Measurements from ENCODE around the gene RAB3B.
"Not testable (repeated sequence)": the region's sequence is repeated elsewhere in the genome, so short reads cannot be mapped to it uniquely, and the experiment has no call there.

The RAB3B gene, protein sequence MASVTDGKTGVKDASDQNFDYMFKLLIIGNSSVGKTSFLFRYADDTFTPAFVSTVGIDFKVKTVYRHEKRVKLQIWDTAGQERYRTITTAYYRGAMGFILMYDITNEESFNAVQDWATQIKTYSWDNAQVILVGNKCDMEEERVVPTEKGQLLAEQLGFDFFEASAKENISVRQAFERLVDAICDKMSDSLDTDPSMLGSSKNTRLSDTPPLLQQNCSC

DNA sequence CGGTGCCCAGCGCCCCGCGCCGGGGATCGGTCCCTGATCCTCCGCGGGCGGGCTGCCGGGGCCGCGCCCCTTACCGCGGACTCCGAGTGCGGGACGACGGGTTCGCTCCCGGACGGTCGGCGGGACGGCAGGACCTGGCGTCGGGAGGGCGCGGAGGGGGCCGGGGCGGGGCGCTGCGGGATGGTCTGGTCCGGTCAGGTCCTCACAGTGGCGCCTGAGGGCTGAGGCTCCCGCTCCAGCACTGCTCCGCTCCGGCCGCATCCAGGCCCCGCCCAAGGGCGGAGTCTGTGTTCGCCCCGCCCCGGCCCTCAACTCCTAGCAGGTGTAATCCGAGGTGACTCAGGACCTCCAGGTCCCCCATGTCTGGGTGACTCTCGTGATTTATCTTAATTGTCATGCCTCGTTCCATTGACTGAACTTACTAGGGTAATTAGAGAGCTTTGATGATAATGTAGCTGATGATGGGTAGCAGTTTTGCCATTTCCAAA, at the start of gene RAB3B:
Gene RAB3B (minus strand): TSS at position 223 of the 488 bp plus-strand sequence. CDS start 13,583 bp downstream, outside the sequence.
- DNase-seq (ENCODE audit: extremely low read depth in 1 of 2, low read depth in 1 of 2), result peak; percentile 34 to 65

- no peak for DNase-seq (ENCODE audit: extremely low read depth in 1 of 2, low read depth in 1 of 2)
Measured at GRCh38 chr1:52037909-52038308, 47.4 kb upstream of the RAB3B start.

- DNase-seq (ENCODE audit: extremely low read depth in 1 of 2, low read depth in 1 of 2), result no peak
Measured at GRCh38 chr1:52037402-52037814, 46.9 kb upstream of the RAB3B start.

GRCh38 chr1:52034050-52034384, 43.5 kb upstream of the RAB3B start:
- DNase-seq (ENCODE audit: extremely low read depth in 1 of 2, low read depth in 1 of 2), result no peak

GRCh38 chr1:52033190-52034049, 42.9 kb upstream of the RAB3B start, which contains the start of gene KTI12:
KTI12 (minus strand) TSS chr1:52033810; CDS start chr1:52033761, 49 bp downstream.
- DNase-seq (ENCODE audit: extremely low read depth in 1 of 2, low read depth in 1 of 2), result peak; percentile 77 to 80

GRCh38 chr1:52032785-52033131, 42.3 kb upstream of the RAB3B start:
- DNase-seq (ENCODE audit: extremely low read depth in 1 of 2, low read depth in 1 of 2), result no peak

DNA sequence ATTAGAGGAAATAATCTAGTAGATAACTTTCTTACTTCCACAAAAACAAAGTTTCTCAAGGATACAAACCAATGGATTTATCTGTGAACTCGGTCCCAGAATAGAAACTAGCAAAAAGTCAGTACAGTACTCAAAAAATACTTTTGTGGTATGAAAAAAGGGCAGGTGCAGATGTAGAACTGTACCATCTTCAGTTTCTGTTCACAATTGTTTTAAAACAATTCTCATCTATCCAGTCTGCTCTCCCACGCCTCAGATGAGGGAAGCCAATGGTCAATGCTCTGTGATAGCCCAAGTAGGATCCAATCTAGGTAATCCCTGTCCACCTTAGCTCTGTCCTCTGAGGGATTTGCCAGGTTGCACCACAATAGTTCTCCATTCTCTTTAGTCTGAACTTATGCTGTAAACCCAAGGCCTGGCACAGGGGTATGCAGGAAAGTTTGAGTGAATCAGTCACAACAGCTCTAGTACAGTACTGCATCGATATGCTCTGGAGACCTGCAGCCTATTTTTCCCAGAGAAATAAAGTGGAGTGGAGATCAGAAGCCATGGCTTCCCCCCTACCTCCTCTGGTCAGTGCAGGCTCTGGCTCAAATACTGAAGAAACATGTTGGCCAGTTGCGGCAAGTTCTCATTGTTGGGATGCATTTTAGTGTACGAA, 41.8 kb upstream of the RAB3B start:
- DNase-seq (ENCODE audit: extremely low read depth in 1 of 2, low read depth in 1 of 2), result no peak

DNA sequence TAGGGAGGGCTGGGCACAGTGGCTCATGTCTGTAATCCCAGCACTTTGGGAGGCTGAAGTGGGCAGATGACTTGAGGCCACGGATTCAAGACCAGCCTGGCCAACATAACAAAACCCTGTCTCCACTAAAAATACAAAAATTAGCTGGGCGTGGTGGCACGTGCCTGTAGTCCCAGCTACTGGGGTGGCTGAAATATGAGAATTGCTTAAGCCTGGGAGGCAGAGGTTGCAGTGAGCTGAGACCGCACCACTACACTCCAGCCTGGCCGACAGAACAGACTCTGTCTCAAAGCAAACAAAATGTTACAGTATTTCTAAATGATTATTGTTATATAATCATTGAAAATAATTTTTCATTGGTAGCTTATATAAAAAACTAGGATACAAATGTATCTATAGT, 38.3 kb upstream of the RAB3B start:
- DNase-seq (ENCODE audit: extremely low read depth in 1 of 2, low read depth in 1 of 2), result not testable (repeated sequence)

GRCh38 chr1:52028328-52028727, 37.8 kb upstream of the RAB3B start:
- DNase-seq (ENCODE audit: extremely low read depth in 1 of 2, low read depth in 1 of 2), result no peak

DNA sequence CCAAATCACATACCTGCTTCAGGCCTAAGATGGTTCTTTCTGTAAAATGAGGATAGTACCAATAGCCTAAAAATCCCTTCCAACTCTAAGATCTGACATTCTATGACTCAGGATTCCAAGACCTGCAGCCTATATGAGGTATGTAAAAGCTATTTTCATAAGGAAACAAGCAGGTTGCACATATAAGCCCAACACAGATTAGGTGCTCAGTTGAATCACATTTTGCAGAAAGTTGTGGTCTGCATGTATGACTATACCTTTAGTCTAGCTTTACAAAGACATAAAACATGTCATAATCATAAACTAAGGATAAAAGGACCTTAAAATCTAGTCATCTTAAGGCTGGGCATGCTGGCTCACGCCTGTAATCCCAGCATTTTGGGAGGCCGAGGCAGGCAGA, 35.8 kb upstream of the RAB3B start:
- DNase-seq (ENCODE audit: extremely low read depth in 1 of 2, low read depth in 1 of 2), result no peak

DNA sequence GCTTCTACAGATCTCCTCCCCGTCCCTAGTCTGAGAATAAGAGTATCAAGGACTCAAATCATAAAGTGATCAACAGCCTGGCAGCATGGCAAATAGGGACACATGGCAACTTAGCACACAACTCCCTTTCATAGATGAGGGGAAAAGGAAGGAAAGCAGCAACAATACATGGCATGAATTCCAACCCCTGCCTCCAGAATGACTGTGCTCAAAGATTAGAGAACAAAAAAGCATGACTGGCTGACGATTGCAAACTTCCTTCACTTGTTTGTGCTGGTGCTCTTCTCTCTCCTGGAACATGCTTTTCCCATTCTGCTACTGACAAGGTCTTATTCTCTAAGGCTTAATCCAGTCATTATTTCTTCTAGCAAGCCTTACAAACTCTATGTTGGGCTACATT, 31.6 kb upstream of the RAB3B start:
- no peak for DNase-seq (ENCODE audit: extremely low read depth in 1 of 2, low read depth in 1 of 2)

DNA sequence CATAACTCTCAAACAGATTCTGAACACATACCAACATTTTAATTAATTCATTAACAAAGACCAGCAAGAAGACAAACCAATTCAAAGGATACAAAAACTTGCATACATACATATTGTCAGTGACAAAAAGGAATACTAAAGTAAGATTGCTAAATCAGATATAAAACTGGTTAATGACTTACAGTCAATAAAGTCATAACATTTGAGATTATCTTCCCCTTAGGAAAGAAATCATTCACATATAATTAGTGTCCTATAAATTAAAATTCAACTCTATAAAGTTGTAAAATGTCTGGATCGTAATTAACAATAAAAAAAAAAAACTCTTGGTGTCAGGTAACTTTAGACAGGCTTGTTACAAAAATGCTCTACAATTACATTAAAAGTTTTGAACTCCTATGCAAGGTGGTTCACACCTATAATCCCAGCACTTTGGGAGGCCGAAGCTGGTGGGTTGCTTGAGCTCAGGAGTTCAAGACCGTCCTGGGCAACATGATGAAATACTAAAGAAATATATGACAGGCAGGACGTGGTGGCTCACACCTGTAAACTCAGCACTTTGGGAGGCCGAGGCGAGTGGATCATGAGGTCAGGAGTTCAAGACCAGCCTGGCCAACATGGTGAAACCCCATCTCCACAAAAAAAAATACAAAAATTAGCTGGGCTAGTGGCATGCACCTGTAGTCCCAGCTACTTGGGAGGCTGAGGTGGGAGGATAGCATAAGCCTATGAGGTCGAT, 17.7 kb upstream of the RAB3B start:
- DNase-seq (ENCODE audit: extremely low read depth in 1 of 2, low read depth in 1 of 2), result no peak

GRCh38 chr1:52007215-52008002, 16.9 kb upstream of the RAB3B start:
- no peak for DNase-seq (ENCODE audit: extremely low read depth in 1 of 2, low read depth in 1 of 2)

- not testable (repeated sequence) for DNase-seq (ENCODE audit: extremely low read depth in 1 of 2, low read depth in 1 of 2)
Measured at GRCh38 chr1:52006081-52006553, 15.6 kb upstream of the RAB3B start.

GRCh38 chr1:52005548-52005947, 15.0 kb upstream of the RAB3B start:
- not testable (repeated sequence) for DNase-seq (ENCODE audit: extremely low read depth in 1 of 2, low read depth in 1 of 2)

GRCh38 chr1:52003877-52004276, 13.4 kb upstream of the RAB3B start:
- no peak for DNase-seq (ENCODE audit: extremely low read depth in 1 of 2, low read depth in 1 of 2)

DNA sequence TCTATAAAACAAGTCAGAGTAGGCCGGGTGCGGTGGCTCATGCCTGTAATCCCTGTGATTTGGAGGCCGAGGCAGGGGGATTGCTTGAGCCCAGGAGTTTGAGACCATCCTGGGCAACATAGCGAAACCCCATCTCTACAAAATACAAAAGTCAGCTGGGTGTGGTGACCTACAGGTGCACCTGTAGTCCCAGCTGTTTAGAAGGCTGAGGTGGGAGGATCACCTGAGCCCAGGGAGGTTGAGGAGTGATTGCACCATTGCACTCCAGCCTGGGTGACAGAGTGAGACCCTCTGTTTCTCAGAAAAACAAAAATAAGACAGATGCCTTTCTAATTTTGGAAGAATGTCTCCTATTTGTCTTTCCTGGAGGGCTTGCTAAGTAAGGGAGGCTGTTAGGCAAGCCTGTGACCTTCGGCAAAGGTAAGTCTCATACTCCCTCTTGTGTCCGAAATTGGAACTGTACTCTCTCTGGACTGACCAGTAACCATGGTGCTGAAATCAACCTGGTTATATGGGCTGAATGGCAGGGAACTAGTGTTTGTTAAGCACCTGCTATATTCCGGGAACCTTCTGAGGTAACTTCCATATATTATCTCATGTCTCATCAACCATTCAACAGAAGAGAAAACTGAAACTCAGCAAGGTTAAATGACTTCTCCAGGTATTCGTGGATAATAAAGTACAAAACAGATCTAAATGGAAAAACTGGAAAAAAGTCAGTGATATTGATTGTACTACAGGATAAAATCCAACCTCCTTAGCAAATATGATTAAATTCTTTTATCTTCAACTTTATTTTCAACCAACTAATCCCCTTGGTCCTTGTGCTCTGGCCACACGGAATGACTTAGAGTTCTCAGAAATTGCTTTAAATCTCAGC, 11.8 kb upstream of the RAB3B start:
- peak in 1 of 2 donors; percentile 15 for DNase-seq (ENCODE audit: extremely low read depth in 1 of 2, low read depth in 1 of 2)

GRCh38 chr1:51998701-51999100, 8.2 kb upstream of the RAB3B start:
- no peak for DNase-seq (ENCODE audit: extremely low read depth in 1 of 2, low read depth in 1 of 2)

GRCh38 chr1:51997974-51998382, 7.5 kb upstream of the RAB3B start:
- no peak for DNase-seq (ENCODE audit: extremely low read depth in 1 of 2, low read depth in 1 of 2)

All from activated CD8-positive, alpha-beta memory T cell treated with anti-CD3 and anti-CD28 coated beads for 1 hour (primary cell).